ENCODE measurements around the gene KIAA1755. TPM values are rescaled to one million over a fixed set of nuclear protein-coding genes. Genes with fewer than 3 reads are reported as not detected.

KIAA1755 gene
- total and polyA plus RNA-seq, 2 of the 4 experiments (the other 2 are of a cell fraction) = 2.5 to 5.1 TPM

DNA sequence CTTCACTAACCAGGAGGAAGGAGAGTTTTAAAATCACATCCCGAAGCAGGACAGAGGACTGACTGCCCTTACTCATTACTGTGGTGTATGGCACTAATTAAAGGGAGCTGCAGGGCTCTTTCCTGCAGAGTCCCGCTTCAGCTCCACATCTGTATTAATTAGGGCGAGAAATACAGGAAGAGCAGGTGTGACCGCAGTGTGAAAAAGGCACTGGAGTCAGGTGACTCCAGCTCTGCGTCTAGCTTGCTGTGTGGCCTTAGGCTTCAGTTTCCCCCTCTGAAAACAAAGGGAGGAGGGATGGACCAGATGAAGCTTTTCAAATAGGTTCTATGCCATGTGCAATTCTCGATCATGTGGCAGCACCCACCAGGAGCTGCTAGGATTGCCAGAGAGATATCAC lies 34.0 kb downstream of the KIAA1755 start:
- Histone ChIP-seq H4K91ac (ENCODE audit: insufficient read depth, low read depth, low read length) (no peak overlapping the region), H3K18ac (ENCODE audit: low read depth, low read length) (no peak overlapping the region), H3K4me2 (ENCODE audit: low read depth, low read length) (no peak overlapping the region), H3K27ac (ENCODE audit: insufficient read depth, low read length) (no peak overlapping the region), H3K4me1 (ENCODE audit: control insufficient read depth, insufficient read depth, low read length) (peaks cover 4% of the 10 kb centered on the region), H3K9me3 (ENCODE audit: control insufficient read depth, insufficient read depth, low read length) (no peaks in the 10 kb centered on the region), H2BK20ac (ENCODE audit: low read depth, low read length) (no peak overlapping the region; the same call in 1 of the 2 replicates), H3K4me3 (ENCODE audit: insufficient read depth, low read depth, low read length) (no peak overlapping the region), H3K36me3 (ENCODE audit: control insufficient read depth, insufficient read depth, low read length) (no peaks in the 10 kb centered on the region), H3K27me3 (ENCODE audit: control insufficient read depth, insufficient read depth, low read length) (no peaks in the 10 kb centered on the region), H2AK5ac (ENCODE audit: low read depth, low read length) (no peak overlapping the region), H2AK9ac (replicated peaks; ENCODE audit: low read depth, low read length, poor library complexity) (no peak overlapping the region), H2AFZ (replicated peaks; ENCODE audit: low read length, poor library complexity) (no peak overlapping the region), H2BK15ac (ENCODE audit: low read depth, low read length) (no peak overlapping the region), H3K9me1 (ENCODE audit: insufficient read depth, low read length) (no peaks in the 10 kb centered on the region), H4K8ac (ENCODE audit: low read depth in 2 of 2, low read length in 2 of 2) (no peak overlapping the region), H3K79me1 (ENCODE audit: low read depth in 1 of 2, low read length in 2 of 2) (no peaks in the 10 kb centered on the region), H3K14ac (replicated peaks; ENCODE audit: low read depth, low read length) (no peak overlapping the region), H4K20me1 (ENCODE audit: insufficient read depth, low read length) (no peaks in the 10 kb centered on the region), H2BK5ac (ENCODE audit: low read depth, low read length, poor library complexity, severe bottlenecking) (no peak overlapping the region), H3K23ac (ENCODE audit: low read depth, low read length) (no peak overlapping the region), H2BK120ac (ENCODE audit: low read depth, low read length) (no peak overlapping the region), H3K9ac (ENCODE audit: low read depth, low read length) (no peak overlapping the region), H3K56ac (ENCODE audit: extremely low read depth, insufficient read depth, low read length) (no peak overlapping the region), H3K4ac (ENCODE audit: low read depth, low read length) (no peak overlapping the region), H4K5ac (ENCODE audit: low read depth, low read length) (no peak overlapping the region)
- dilution Hi-C loops (cut with HindIII; ENCODE audit: low sequenced_read_pairs, unreplicated experiment) (no loop called here), intact Hi-C loops (cut with micrococcal nuclease) (no loop called here), in situ Hi-C loops (cut with MboI; ENCODE audit: low sequenced_read_pairs) (loop anchor here (10.0 kb wide), 1 partner anchor 662 kb away; no protein-coding TSS in a partner anchor)
- ATAC-seq (ENCODE audit: low read depth) = no peak
- WGBS, 2 experiments (ENCODE audit: extremely low coverage in 2 of 2, insufficient read length in 1 of 2) = 94% methylated on average over 3 of the region's 6 CpGs; no CpG with 5 or more reads in 1 of the 2 experiments
- no TSS peak for BruUV-seq (replicated peaks)
- ChIA-PET POLR2A (ENCODE audit: unreplicated experiment) (no interaction called here), CTCF (interaction anchor here (1.1 to 1.9 kb wide), 3 partner anchors 81 to 182 kb away, joined by 4 to 6 read pairs (median 4); no protein-coding TSS in a partner anchor)
- TF ChIP-seq CHD1 (IDR thresholded peaks at IDR 0.05; ENCODE audit: low read depth, low read length) (no peak), SMC3 (IDR thresholded peaks at IDR 0.05; ENCODE audit: low read depth, low read length) (no peak), CTCF (conservative IDR thresholded peaks at IDR 0.05; ENCODE audit: low read depth, low read length) (no peak), MXI1 (IDR thresholded peaks at IDR 0.05; ENCODE audit: borderline replicate concordance, low read depth, low read length) (no peak), FOS (IDR thresholded peaks at IDR 0.05; ENCODE audit: low read depth, low read length) (no peak), MAFK (IDR thresholded peaks at IDR 0.05; ENCODE audit: low read depth, low read length) (no peak), RAD21 (IDR thresholded peaks at IDR 0.05; ENCODE audit: low read length) (no peak), BHLHE40 (IDR thresholded peaks at IDR 0.05; ENCODE audit: low read depth, low read length) (no peak), RCOR1 (IDR thresholded peaks at IDR 0.05; ENCODE audit: insufficient replicate concordance, low read length) (no peak), NFE2L2 (IDR thresholded peaks at IDR 0.05; ENCODE audit: low read depth, low read length) (no peak), POLR2A (IDR thresholded peaks at IDR 0.05; ENCODE audit: low read depth, low read length) (no peak), RFX5 (IDR thresholded peaks at IDR 0.05; ENCODE audit: low read depth, low read length) (no peak)
- TF ChIP-seq, protein P1, sequence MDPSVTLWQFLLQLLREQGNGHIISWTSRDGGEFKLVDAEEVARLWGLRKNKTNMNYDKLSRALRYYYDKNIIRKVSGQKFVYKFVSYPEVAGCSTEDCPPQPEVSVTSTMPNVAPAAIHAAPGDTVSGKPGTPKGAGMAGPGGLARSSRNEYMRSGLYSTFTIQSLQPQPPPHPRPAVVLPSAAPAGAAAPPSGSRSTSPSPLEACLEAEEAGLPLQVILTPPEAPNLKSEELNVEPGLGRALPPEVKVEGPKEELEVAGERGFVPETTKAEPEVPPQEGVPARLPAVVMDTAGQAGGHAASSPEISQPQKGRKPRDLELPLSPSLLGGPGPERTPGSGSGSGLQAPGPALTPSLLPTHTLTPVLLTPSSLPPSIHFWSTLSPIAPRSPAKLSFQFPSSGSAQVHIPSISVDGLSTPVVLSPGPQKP (IDR thresholded peaks at IDR 0.05; ENCODE audit: borderline replicate concordance, low read depth, low read length) = no peak
- TF ChIP-seq, protein P2, sequence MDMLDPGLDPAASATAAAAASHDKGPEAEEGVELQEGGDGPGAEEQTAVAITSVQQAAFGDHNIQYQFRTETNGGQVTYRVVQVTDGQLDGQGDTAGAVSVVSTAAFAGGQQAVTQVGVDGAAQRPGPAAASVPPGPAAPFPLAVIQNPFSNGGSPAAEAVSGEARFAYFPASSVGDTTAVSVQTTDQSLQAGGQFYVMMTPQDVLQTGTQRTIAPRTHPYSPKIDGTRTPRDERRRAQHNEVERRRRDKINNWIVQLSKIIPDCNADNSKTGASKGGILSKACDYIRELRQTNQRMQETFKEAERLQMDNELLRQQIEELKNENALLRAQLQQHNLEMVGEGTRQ (IDR thresholded peaks at IDR 0.05; ENCODE audit: low read depth, low read length) = no peak
- no peak for DNase-seq

Measured in IMR-90 (cell line).